GM21381 (cell line): ENCODE measurements around the gene TRIO.

ENCODE experiments used
- ATAC-seq: cut with Tn5 transposase; IDR thresholded peaks from one replicate; pipeline ENCODE4 v1.9.1; 2021; ENCODE audit warnings: mild to moderate bottlenecking, moderate library complexity; ENCODE audit not compliant: unreplicated experiment

The TRIO gene

GRCh38 chr5:14183187-14183939, 40.2 kb downstream of the TRIO start:
- no peak for ATAC-seq

GRCh38 chr5:14184082-14184481, 40.9 kb downstream of the TRIO start:
- no peak for ATAC-seq

- ATAC-seq = no peak
These were observed 41.6 kb downstream of the TRIO start for GRCh38 chr5:14184725-14185124.

GRCh38 chr5:14185326-14186058, 42.4 kb downstream of the TRIO start:
- ATAC-seq = no peak

- ATAC-seq = no peak
These were observed 43.1 kb downstream of the TRIO start for GRCh38 chr5:14186059-14186830.

GRCh38 chr5:14187157-14187556, 44.0 kb downstream of the TRIO start:
- ATAC-seq = no peak

GRCh38 chr5:14187660-14188059, 44.5 kb downstream of the TRIO start:
- ATAC-seq = no peak

GRCh38 chr5:14188778-14189177, 45.6 kb downstream of the TRIO start:
- ATAC-seq = no peak

- no peak for ATAC-seq
These were observed 46.5 kb downstream of the TRIO start for GRCh38 chr5:14189680-14190079.

GRCh38 chr5:14190194-14191164, 47.3 kb downstream of the TRIO start:
- ATAC-seq = no peak

GRCh38 chr5:14191325-14191724, 48.2 kb downstream of the TRIO start:
- no peak for ATAC-seq

GRCh38 chr5:14193496-14193895, 50.4 kb downstream of the TRIO start:
- no peak for ATAC-seq

- ATAC-seq = no peak
These were observed 52.4 kb downstream of the TRIO start for GRCh38 chr5:14195588-14195987.

GRCh38 chr5:14197056-14197455, 53.9 kb downstream of the TRIO start:
- no peak for ATAC-seq

GRCh38 chr5:14199902-14200301, 56.8 kb downstream of the TRIO start:
- no peak for ATAC-seq

GRCh38 chr5:14200312-14200990, 57.3 kb downstream of the TRIO start:
- no peak for ATAC-seq

GRCh38 chr5:14201325-14202045, 58.3 kb downstream of the TRIO start:
- no peak for ATAC-seq

GRCh38 chr5:14202462-14202861, 59.3 kb downstream of the TRIO start:
- ATAC-seq = peak; percentile 43

GRCh38 chr5:14204011-14204670, 61.0 kb downstream of the TRIO start:
- no peak for ATAC-seq
